ENCODE results near the gene GPX2.

DNA sequence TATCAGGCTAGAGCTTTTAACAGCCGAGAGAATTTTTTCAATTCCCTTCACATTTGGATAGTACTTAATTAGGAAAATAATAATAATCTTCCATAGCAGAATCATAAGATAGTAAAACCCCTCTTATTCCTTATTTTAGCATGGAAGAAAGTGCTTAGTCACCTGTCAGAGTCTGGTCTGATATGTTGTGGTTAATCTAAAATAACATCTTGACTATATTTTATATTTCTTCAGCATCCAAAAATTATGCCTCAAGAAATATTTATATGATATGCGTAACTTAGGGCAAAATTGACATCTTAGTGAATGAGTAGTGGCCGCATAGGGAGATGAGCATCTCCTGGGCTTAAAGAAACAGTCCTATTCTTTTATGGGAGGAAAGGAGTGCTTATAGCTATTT is 15.5 kb downstream of the GPX2 start:
- TF ChIP-seq, protein P1, sequence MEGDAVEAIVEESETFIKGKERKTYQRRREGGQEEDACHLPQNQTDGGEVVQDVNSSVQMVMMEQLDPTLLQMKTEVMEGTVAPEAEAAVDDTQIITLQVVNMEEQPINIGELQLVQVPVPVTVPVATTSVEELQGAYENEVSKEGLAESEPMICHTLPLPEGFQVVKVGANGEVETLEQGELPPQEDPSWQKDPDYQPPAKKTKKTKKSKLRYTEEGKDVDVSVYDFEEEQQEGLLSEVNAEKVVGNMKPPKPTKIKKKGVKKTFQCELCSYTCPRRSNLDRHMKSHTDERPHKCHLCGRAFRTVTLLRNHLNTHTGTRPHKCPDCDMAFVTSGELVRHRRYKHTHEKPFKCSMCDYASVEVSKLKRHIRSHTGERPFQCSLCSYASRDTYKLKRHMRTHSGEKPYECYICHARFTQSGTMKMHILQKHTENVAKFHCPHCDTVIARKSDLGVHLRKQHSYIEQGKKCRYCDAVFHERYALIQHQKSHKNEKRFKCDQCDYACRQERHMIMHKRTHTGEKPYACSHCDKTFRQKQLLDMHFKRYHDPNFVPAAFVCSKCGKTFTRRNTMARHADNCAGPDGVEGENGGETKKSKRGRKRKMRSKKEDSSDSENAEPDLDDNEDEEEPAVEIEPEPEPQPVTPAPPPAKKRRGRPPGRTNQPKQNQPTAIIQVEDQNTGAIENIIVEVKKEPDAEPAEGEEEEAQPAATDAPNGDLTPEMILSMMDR (IDR thresholded peaks at IDR 0.05): no peak
- TF ChIP-seq EZH2phosphoT487 (IDR thresholded peaks at IDR 0.05): no peak
